Endodermal cell (in vitro differentiated cells): ENCODE data around the gene FOXL2NB. TPM values are rescaled to one million over a fixed set of nuclear protein-coding genes. Genes with fewer than 3 reads are reported as not detected.

Experiments used
- DNase-seq: peaks from one replicate; pipeline ENCODE4 v3.0.0-alpha.2; 2017
- H3K27ac ChIP-seq: 2 replicates; pipeline ENCODE4 v1.5.1; 2013; ENCODE audit warnings: mild to moderate bottlenecking, low read depth, low read length, moderate library complexity
- H3K27me3 ChIP-seq: 2 replicates; pipeline ENCODE4 v1.6.1; 2013; ENCODE audit warnings: mild to moderate bottlenecking, low read length, moderate library complexity; ENCODE audit not compliant: insufficient read depth, control insufficient read depth, poor library complexity, severe bottlenecking
- H3K36me3 ChIP-seq: 2 replicates; pipeline ENCODE4 v1.7.0; 2013; ENCODE audit warnings: mild to moderate bottlenecking, low read length, moderate library complexity; ENCODE audit not compliant: control insufficient read depth, insufficient read depth
- H3K4me1 ChIP-seq: one replicate; pipeline ENCODE4 v1.7.0; 2013; ENCODE audit warnings: low read length; ENCODE audit not compliant: control insufficient read depth, insufficient read depth
- H3K4me3 ChIP-seq: 2 replicates; pipeline ENCODE4 v1.5.1; 2013; ENCODE audit warnings: mild to moderate bottlenecking, low read length, moderate library complexity
- H3K9ac ChIP-seq: 2 replicates; pipeline ENCODE4 v1.6.1; 2013; ENCODE audit warnings: mild to moderate bottlenecking, low read length, moderate library complexity; ENCODE audit not compliant: poor library complexity, severe bottlenecking; ENCODE audit errors: extremely low read depth
- H3K9me3 ChIP-seq: 2 replicates; pipeline ENCODE4 v1.6.1; 2013; ENCODE audit warnings: mild to moderate bottlenecking, low read length, moderate library complexity; ENCODE audit not compliant: control insufficient read depth
- H3K27ac Mint-ChIP-seq: 2 replicates; pipeline ENCODE4 v1.8.0; 2020; ENCODE audit warnings: mixed read lengths
- H3K27me3 Mint-ChIP-seq: 2 replicates; pipeline ENCODE4 v1.8.0; 2021; ENCODE audit warnings: mild to moderate bottlenecking, mixed read lengths; ENCODE audit not compliant: insufficient read depth
- H3K36me3 Mint-ChIP-seq: 2 replicates; pipeline ENCODE4 v1.8.0; 2020; ENCODE audit warnings: low read depth, mixed read lengths
- H3K4me1 Mint-ChIP-seq: 2 replicates; pipeline ENCODE4 v1.8.0; 2020; ENCODE audit warnings: mixed read lengths
- H3K4me3 Mint-ChIP-seq: 2 replicates; pipeline ENCODE4 v1.8.0; 2020; ENCODE audit warnings: mild to moderate bottlenecking, moderate library complexity, mixed read lengths
- H3K9me3 Mint-ChIP-seq: 2 replicates; pipeline ENCODE4 v1.8.0; 2020; ENCODE audit warnings: mild to moderate bottlenecking, mixed read lengths
- WGBS, 2 experiments: methylation state at CpG; one replicate each; pipeline versions ENCODE4 v1.1.5 to v1.1.7; 2013; ENCODE audit warnings: missing lambda C conversion rate in 2 of 2, mixed read lengths in 1 of 2; ENCODE audit not compliant: insufficient coverage in 1 of 2, insufficient read length in 1 of 2; 5-methylcytosine and 5-hydroxymethylcytosine counted together
- total RNA-seq, 2 donors: library from RNA; stranded (reverse); fragmentation: NEBNext Ultra II Directional in 1 of 2; extraction: Animal tissue kit (Norgen Biotek cat#: 25700) in 1 of 2; gene quantifications; 2 replicates in 1 of 2; 3 replicates in 1 of 2; pipeline ENCODE4 v1.2.1, GENCODE V29; 2021
- TF ChIP-seq, protein P1 (sequence below): fragments of 200-600 bp; sonication (generic); conservative IDR thresholded peaks from 2 replicates; pipeline ENCODE4 v1.5.0; 2021; ENCODE audit warnings: antibody characterized with exemption, mild to moderate bottlenecking

The FOXL2NB gene
- total RNA-seq, 2 donors from 2014 or later, result 0.24 to 0.40 TPM

DNA sequence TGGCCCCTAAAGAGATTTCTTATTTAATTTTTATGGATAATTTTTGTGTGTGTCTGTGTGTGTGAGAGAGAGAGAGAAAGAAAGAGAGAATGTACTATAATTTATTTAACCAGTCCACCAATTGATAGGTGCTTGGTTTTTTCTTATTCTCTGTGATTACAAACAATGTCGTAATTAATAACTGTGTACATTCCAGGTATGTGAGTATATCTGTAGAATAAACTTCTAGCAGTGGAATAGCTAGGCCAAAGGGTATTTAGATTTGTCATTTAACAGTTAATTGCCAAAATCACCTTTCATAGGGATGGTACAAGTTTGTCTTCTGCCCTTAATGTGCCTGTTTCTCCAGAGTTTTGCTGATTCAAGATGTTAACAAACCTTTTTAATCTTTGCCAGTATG, 35.4 kb upstream of the FOXL2NB start:
- Histone ChIP-seq H3K4me1 (no peaks in the 10 kb centered on the region), H3K9ac (no peak overlapping the region), H3K27me3 (no peaks in the 10 kb centered on the region), H3K4me3 (no peak overlapping the region), H3K27ac (no peak overlapping the region), H3K9me3 (no peaks in the 10 kb centered on the region), H3K36me3 (no peaks in the 10 kb centered on the region)
- TF ChIP-seq, protein P1, sequence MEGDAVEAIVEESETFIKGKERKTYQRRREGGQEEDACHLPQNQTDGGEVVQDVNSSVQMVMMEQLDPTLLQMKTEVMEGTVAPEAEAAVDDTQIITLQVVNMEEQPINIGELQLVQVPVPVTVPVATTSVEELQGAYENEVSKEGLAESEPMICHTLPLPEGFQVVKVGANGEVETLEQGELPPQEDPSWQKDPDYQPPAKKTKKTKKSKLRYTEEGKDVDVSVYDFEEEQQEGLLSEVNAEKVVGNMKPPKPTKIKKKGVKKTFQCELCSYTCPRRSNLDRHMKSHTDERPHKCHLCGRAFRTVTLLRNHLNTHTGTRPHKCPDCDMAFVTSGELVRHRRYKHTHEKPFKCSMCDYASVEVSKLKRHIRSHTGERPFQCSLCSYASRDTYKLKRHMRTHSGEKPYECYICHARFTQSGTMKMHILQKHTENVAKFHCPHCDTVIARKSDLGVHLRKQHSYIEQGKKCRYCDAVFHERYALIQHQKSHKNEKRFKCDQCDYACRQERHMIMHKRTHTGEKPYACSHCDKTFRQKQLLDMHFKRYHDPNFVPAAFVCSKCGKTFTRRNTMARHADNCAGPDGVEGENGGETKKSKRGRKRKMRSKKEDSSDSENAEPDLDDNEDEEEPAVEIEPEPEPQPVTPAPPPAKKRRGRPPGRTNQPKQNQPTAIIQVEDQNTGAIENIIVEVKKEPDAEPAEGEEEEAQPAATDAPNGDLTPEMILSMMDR, result no peak
- no peak for DNase-seq
- WGBS, 2 experiments, result 93 to 100% methylated on average over 1 of the region's 1 CpG
- H3K4me1 Mint-ChIP-seq, result peaks cover 16% of the 10 kb centered on the region
- H3K9me3 Mint-ChIP-seq, result no peaks in the 10 kb centered on the region
- no peak overlapping the region for H3K4me3 Mint-ChIP-seq
- H3K27me3 Mint-ChIP-seq, result no peaks in the 10 kb centered on the region
- no peaks in the 10 kb centered on the region for H3K36me3 Mint-ChIP-seq
- H3K27ac Mint-ChIP-seq, result no peak overlapping the region

DNA sequence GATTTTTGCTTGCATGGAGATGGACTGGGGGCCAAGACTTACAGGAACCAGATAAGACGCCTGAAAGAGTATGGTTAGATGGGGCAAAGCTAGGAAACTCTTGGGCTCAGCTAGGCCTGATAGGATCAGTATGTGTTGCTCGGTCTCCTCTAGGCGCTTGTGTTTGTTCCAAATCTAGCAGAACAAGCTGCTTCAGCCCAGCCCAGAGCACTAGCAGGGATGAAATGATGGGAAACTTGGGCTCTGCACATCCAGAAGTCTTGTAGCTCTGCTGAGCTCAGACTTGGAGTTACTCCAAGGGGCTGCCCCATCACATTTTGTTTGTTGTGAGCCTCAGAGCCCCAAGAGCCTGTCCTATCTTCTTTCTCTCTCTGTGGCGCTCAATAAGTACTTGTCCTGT, 34.8 kb upstream of the FOXL2NB start:
- Histone ChIP-seq H3K36me3 (no peaks in the 10 kb centered on the region), H3K9me3 (no peaks in the 10 kb centered on the region), H3K9ac (no peak overlapping the region), H3K4me1 (no peaks in the 10 kb centered on the region), H3K4me3 (no peak overlapping the region), H3K27me3 (no peaks in the 10 kb centered on the region), H3K27ac (no peak overlapping the region)
- WGBS, 2 experiments, result 91 to 100% methylated on average over 2 to 4 of the region's 4 CpGs
- no peak for DNase-seq
- TF ChIP-seq, protein P1, result no peak
- Mint-ChIP-seq H3K27ac (no peak overlapping the region), H3K4me3 (no peak overlapping the region), H3K36me3 (no peaks in the 10 kb centered on the region), H3K27me3 (peaks cover 2% of the 10 kb centered on the region), H3K4me1 (peaks cover 16% of the 10 kb centered on the region), H3K9me3 (no peaks in the 10 kb centered on the region)

DNA sequence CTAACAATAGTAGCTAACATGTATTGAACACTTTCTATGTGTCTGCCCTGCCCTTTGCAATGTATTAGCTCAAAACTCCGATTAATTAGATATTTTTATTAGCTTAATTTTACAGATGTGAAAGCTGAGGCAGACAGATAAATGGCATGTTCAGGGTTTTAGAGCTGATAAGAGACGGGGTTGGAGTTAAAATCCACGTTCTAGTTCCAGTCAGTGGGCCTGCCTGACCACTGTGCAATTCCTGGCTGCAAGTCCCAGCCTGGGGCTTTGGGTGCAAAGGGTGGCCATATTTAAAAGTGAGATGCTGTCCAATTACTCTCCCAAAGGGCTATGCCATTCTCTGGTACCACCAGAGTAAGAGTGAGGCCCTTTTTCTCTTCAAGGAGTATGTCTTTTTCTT, 33.3 kb upstream of the FOXL2NB start:
- no peak for DNase-seq
- Mint-ChIP-seq H3K9me3 (no peaks in the 10 kb centered on the region), H3K4me1 (peaks cover 16% of the 10 kb centered on the region), H3K27me3 (peaks cover 2% of the 10 kb centered on the region), H3K27ac (no peak overlapping the region), H3K4me3 (no peak overlapping the region), H3K36me3 (no peaks in the 10 kb centered on the region)
- no peaks in the 10 kb centered on the region for H3K4me1 ChIP-seq
- no peaks in the 10 kb centered on the region for H3K27me3 ChIP-seq
- TF ChIP-seq, protein P1, result no peak
- 89 to 100% methylated on average over 3 of the region's 3 CpGs for WGBS, 2 experiments
- H3K9ac ChIP-seq, result no peak overlapping the region
- H3K4me3 ChIP-seq, result no peak overlapping the region
- H3K9me3 ChIP-seq, result no peaks in the 10 kb centered on the region
- no peak overlapping the region for H3K27ac ChIP-seq
- no peaks in the 10 kb centered on the region for H3K36me3 ChIP-seq
